ENCODE measurements around the gene RNF43. TPM values are rescaled to one million over a fixed set of nuclear protein-coding genes. Genes with fewer than 3 reads are reported as not detected.

RNF43 gene
- total RNA-seq, 2 experiments from 2014 or later: 0.05 TPM; not detected in 1

- CTCF ChIA-PET: interaction anchor here (1.8 to 2.0 kb wide), 2 partner anchors 9 to 26 kb away, joined by 6 read pairs; partner anchors contain the start of gene RNF43
- H3K27ac Mint-ChIP-seq: no peak overlapping the region
- H3K9me3 Mint-ChIP-seq (ENCODE audit: insufficient read depth): no peaks in the 10 kb centered on the region
- no peaks in the 10 kb centered on the region for H3K36me3 Mint-ChIP-seq (ENCODE audit: low read depth)
- peaks cover 2% of the 10 kb centered on the region for H3K4me1 Mint-ChIP-seq (ENCODE audit: low read depth)
- POLR2A ChIA-PET: interaction anchor here (0.5 to 0.7 kb wide), 2 partner anchors 40 to 54 kb away, joined by 3 read pairs; partner anchors contain the start of gene SUPT4H1
- H3K4me3 Mint-ChIP-seq: no peak overlapping the region
- no peak for ATAC-seq
- peaks cover 4% of the 10 kb centered on the region for H3K27me3 Mint-ChIP-seq (ENCODE audit: low read depth)
- DNase-seq: no peak
These were observed 25.9 kb downstream of the RNF43 start for GRCh38 chr17:58391302-58391984.

- DNase-seq (no peak), ATAC-seq (no peak)
- Mint-ChIP-seq H3K9me3 (ENCODE audit: insufficient read depth) (no peaks in the 10 kb centered on the region), H3K4me1 (ENCODE audit: low read depth) (peaks cover 2% of the 10 kb centered on the region), H3K36me3 (ENCODE audit: low read depth) (no peaks in the 10 kb centered on the region), H3K4me3 (no peak overlapping the region), H3K27ac (no peak overlapping the region), H3K27me3 (ENCODE audit: low read depth) (peaks cover 4% of the 10 kb centered on the region)
- ChIA-PET POLR2A (interaction anchor here (0.5 to 0.7 kb wide), 2 partner anchors 39 to 53 kb away, joined by 3 read pairs; partner anchors contain the start of gene SUPT4H1), CTCF (interaction anchor here (0.6 to 2.0 kb wide), 2 partner anchors 27 to 303 kb away, joined by 3 to 6 read pairs; partner anchors contain the start of gene RNF43)
These were observed 26.4 kb downstream of the RNF43 start for GRCh38 chr17:58390884-58391283.

GRCh38 chr17:58388302-58389190, 28.8 kb downstream of the RNF43 start:
- DNase-seq: no peak
- Mint-ChIP-seq H3K4me3 (no peak overlapping the region), H3K27me3 (ENCODE audit: low read depth) (peaks cover 2% of the 10 kb centered on the region), H3K27ac (no peak overlapping the region), H3K4me1 (ENCODE audit: low read depth) (peaks cover 4% of the 10 kb centered on the region), H3K36me3 (ENCODE audit: low read depth) (no peaks in the 10 kb centered on the region), H3K9me3 (ENCODE audit: insufficient read depth) (no peaks in the 10 kb centered on the region)
- ATAC-seq: no peak
- ChIA-PET CTCF (interaction anchor here (0.9 to 2.2 kb wide), 3 partner anchors 29 to 85 kb away, joined by 3 to 11 read pairs (median 3); partner anchors contain the start of gene RNF43), POLR2A (interaction anchor here (0.7 to 1.3 kb wide), 4 partner anchors 34 to 58 kb away, joined by 3 to 4 read pairs (median 3); no protein-coding TSS in a partner anchor)

- ATAC-seq: no peak
- no peak overlapping the region for H3K4me3 Mint-ChIP-seq
- POLR2A ChIA-PET: no interaction called here
These were observed 29.5 kb downstream of the RNF43 start for GRCh38 chr17:58387834-58388233.

GRCh38 chr17:58386708-58387107, 30.6 kb downstream of the RNF43 start:
- peaks cover 19% of the 10 kb centered on the region for H3K4me1 Mint-ChIP-seq (ENCODE audit: low read depth)
- H3K4me3 Mint-ChIP-seq: no peak overlapping the region
- H3K27ac Mint-ChIP-seq: no peak overlapping the region
- peaks cover 2% of the 10 kb centered on the region for H3K27me3 Mint-ChIP-seq (ENCODE audit: low read depth)
- H3K9me3 Mint-ChIP-seq (ENCODE audit: insufficient read depth): no peaks in the 10 kb centered on the region
- ATAC-seq (no peak), DNase-seq (no peak)
- CTCF ChIA-PET: no interaction called here
- H3K36me3 Mint-ChIP-seq (ENCODE audit: low read depth): no peaks in the 10 kb centered on the region
- POLR2A ChIA-PET: no interaction called here

More at GRCh38 chr17:58387834-58388233, 29.5 kb downstream of the RNF43 start:
- Mint-ChIP-seq H3K27me3 (ENCODE audit: low read depth) (peaks cover 2% of the 10 kb centered on the region), H3K4me1 (ENCODE audit: low read depth) (peaks cover 8% of the 10 kb centered on the region), H3K27ac (no peak overlapping the region), H3K36me3 (ENCODE audit: low read depth) (no peaks in the 10 kb centered on the region), H3K9me3 (ENCODE audit: insufficient read depth) (no peaks in the 10 kb centered on the region)
- no peak for DNase-seq
- CTCF ChIA-PET: no interaction called here

- Mint-ChIP-seq H3K27me3 (ENCODE audit: low read depth) (peaks cover 2% of the 10 kb centered on the region), H3K4me1 (ENCODE audit: low read depth) (peaks cover 31% of the 10 kb centered on the region), H3K36me3 (ENCODE audit: low read depth) (no peaks in the 10 kb centered on the region), H3K9me3 (ENCODE audit: insufficient read depth) (no peaks in the 10 kb centered on the region), H3K4me3 (no peak overlapping the region), H3K27ac (no peak overlapping the region)
- POLR2A ChIA-PET: no interaction called here
- ATAC-seq (no peak), DNase-seq (no peak)
- CTCF ChIA-PET: interaction anchor here (2.6 kb wide), 1 partner anchor 68 kb away, joined by 9 read pairs; no protein-coding TSS in a partner anchor
These were observed 31.9 kb downstream of the RNF43 start for GRCh38 chr17:58385359-58385899.

- H3K27ac Mint-ChIP-seq: no peak overlapping the region
- POLR2A ChIA-PET: interaction anchor here (1.0 kb wide), 1 partner anchor 15 kb away, joined by 3 read pairs; no protein-coding TSS in a partner anchor
- no peak overlapping the region for H3K4me3 Mint-ChIP-seq
- ATAC-seq (no peak), DNase-seq (no peak)
- CTCF ChIA-PET: interaction anchor here (1.0 to 2.6 kb wide), 2 partner anchors 33 to 68 kb away, joined by 5 to 9 read pairs; partner anchors contain the start of gene RNF43
- H3K4me1 Mint-ChIP-seq (ENCODE audit: low read depth): peaks cover 36% of the 10 kb centered on the region
- H3K27me3 Mint-ChIP-seq (ENCODE audit: low read depth): peaks cover under 1% of the 10 kb centered on the region
- H3K36me3 Mint-ChIP-seq (ENCODE audit: low read depth): no peaks in the 10 kb centered on the region
- no peaks in the 10 kb centered on the region for H3K9me3 Mint-ChIP-seq (ENCODE audit: insufficient read depth)
These were observed 32.4 kb downstream of the RNF43 start for GRCh38 chr17:58384897-58385296.

- ATAC-seq: no peak
- Mint-ChIP-seq H3K4me3 (no peak overlapping the region), H3K36me3 (ENCODE audit: low read depth) (no peaks in the 10 kb centered on the region), H3K4me1 (ENCODE audit: low read depth) (peaks cover 45% of the 10 kb centered on the region), H3K27me3 (ENCODE audit: low read depth) (no peaks in the 10 kb centered on the region), H3K27ac (no peak overlapping the region), H3K9me3 (ENCODE audit: insufficient read depth) (no peaks in the 10 kb centered on the region)
- POLR2A ChIA-PET: interaction anchor here (1.0 kb wide), 1 partner anchor 16 kb away, joined by 3 read pairs; no protein-coding TSS in a partner anchor
- CTCF ChIA-PET: interaction anchor here (0.7 to 2.9 kb wide), 6 partner anchors 11 to 135 kb away, joined by 3 to 9 read pairs (median 4); partner anchors contain the start of gene RNF43
- DNase-seq: no peak
These were observed 33.4 kb downstream of the RNF43 start for GRCh38 chr17:58383892-58384462.

GRCh38 chr17:58382872-58383242, 34.5 kb downstream of the RNF43 start:
- no peaks in the 10 kb centered on the region for H3K27me3 Mint-ChIP-seq (ENCODE audit: low read depth)
- H3K4me1 Mint-ChIP-seq (ENCODE audit: low read depth): peaks cover 53% of the 10 kb centered on the region
- CTCF ChIA-PET: interaction anchor here (1.0 to 2.9 kb wide), 6 partner anchors 9 to 134 kb away, joined by 3 to 9 read pairs (median 6); no protein-coding TSS in a partner anchor
- no peaks in the 10 kb centered on the region for H3K36me3 Mint-ChIP-seq (ENCODE audit: low read depth)
- H3K27ac Mint-ChIP-seq: peak overlapping the region; percentile 75
- H3K9me3 Mint-ChIP-seq (ENCODE audit: insufficient read depth): no peaks in the 10 kb centered on the region
- POLR2A ChIA-PET: interaction anchor here (1.0 to 1.2 kb wide), 4 partner anchors 11 to 55 kb away, joined by 3 to 5 read pairs (median 3); no protein-coding TSS in a partner anchor
- DNase-seq: no peak
- no peak for ATAC-seq
- H3K4me3 Mint-ChIP-seq: no peak overlapping the region

GRCh38 chr17:58382108-58382871, 35.0 kb downstream of the RNF43 start:
- ATAC-seq: peak; percentile 83
- peaks cover 56% of the 10 kb centered on the region for H3K4me1 Mint-ChIP-seq (ENCODE audit: low read depth)

More at GRCh38 chr17:58382108-58382871, 35.0 kb downstream of the RNF43 start:
- H3K9me3 Mint-ChIP-seq (ENCODE audit: insufficient read depth): no peaks in the 10 kb centered on the region
- peak overlapping the region; percentile 75 for H3K27ac Mint-ChIP-seq
- ChIA-PET POLR2A (interaction anchor here (0.9 to 1.2 kb wide), 6 partner anchors 10 to 54 kb away, joined by 3 to 5 read pairs (median 3); no protein-coding TSS in a partner anchor), CTCF (interaction anchor here (0.8 to 4.6 kb wide), 9 partner anchors 10 to 134 kb away, joined by 3 to 33 read pairs (median 6); partner anchors contain the start of genes RNF43 and SUPT4H1)
- peak overlapping the region; percentile 20 for H3K4me3 Mint-ChIP-seq
- DNase-seq: no peak
- H3K27me3 Mint-ChIP-seq (ENCODE audit: low read depth): no peaks in the 10 kb centered on the region
- H3K36me3 Mint-ChIP-seq (ENCODE audit: low read depth): no peaks in the 10 kb centered on the region
